22Rv1 (cell line): ENCODE data around the gene DCLK2.

Source experiments
- CTCF ChIP-seq: fragments of 450-650 bp; IDR thresholded peaks from 2 replicates; pipeline ENCODE4 v1.5.1; 2017; ENCODE audit warnings: mild to moderate bottlenecking
- ZFX ChIP-seq: fragments of 450-650 bp; IDR thresholded peaks from 2 replicates; pipeline ENCODE4 v1.6.1; 2017; ENCODE audit warnings: antibody characterized with exemption, borderline replicate concordance

GRCh38 chr4:150123087-150123486 is 44.8 kb downstream of the DCLK2 start:
- TF ChIP-seq CTCF (no peak), ZFX (no peak)
